Neural progenitor cell (in vitro differentiated cells): ENCODE data around the gene PSMD2. TPM values are rescaled to one million over a fixed set of nuclear protein-coding genes. Genes with fewer than 3 reads are reported as not detected.

ENCODE experiments used
- DNase-seq: peaks from one replicate; pipeline ENCODE4 v3.0.0-alpha.2; 2016; ENCODE audit warnings: low spot score
- H2AFZ ChIP-seq: fragments of 200-600 bp; sonication (generic); replicated peaks from 2 replicates; pipeline ENCODE4 v1.6.1; 2016; ENCODE audit warnings: antibody characterized with exemption
- H3F3A ChIP-seq: fragments of 200-600 bp; sonication (generic); 2 replicates; pipeline ENCODE4 v1.6.1; 2016; ENCODE audit warnings: antibody characterized with exemption, low read depth
- H3K27ac ChIP-seq: fragments of 200-600 bp; sonication (generic); 2 replicates; pipeline ENCODE4 v1.5.1; 2016; ENCODE audit warnings: mild to moderate bottlenecking
- H3K27me3 ChIP-seq: fragments of 200-600 bp; sonication (generic); 2 replicates; pipeline ENCODE4 v1.6.1; 2016; ENCODE audit warnings: mild to moderate bottlenecking, moderate library complexity
- H3K36me3 ChIP-seq: fragments of 200-600 bp; sonication (generic); 2 replicates; pipeline ENCODE4 v1.5.1; 2016
- H3K4me1 ChIP-seq: fragments of 200-600 bp; sonication (generic); 2 replicates; pipeline ENCODE4 v1.6.1; 2016; ENCODE audit warnings: mixed run types
- H3K4me2 ChIP-seq: fragments of 200-600 bp; sonication (generic); 2 replicates; pipeline ENCODE4 v1.6.1; 2016
- H3K4me3 ChIP-seq: fragments of 200-600 bp; sonication (generic); 2 replicates; pipeline ENCODE4 v1.5.1; 2016
- H3K79me2 ChIP-seq: fragments of 200-600 bp; sonication (generic); 2 replicates; pipeline ENCODE4 v1.6.1; 2016; ENCODE audit warnings: low read depth
- H3K9ac ChIP-seq: fragments of 200-600 bp; sonication (generic); 2 replicates; pipeline ENCODE4 v1.6.1; 2016
- H3K9me3 ChIP-seq: fragments of 200-600 bp; sonication (generic); 2 replicates; pipeline ENCODE4 v1.5.1; 2016; ENCODE audit warnings: low read depth
- H4K20me1 ChIP-seq: fragments of 200-600 bp; sonication (generic); 2 replicates; pipeline ENCODE4 v1.6.1; 2016; ENCODE audit warnings: low read depth
- H3K27ac Mint-ChIP-seq: 3 replicates; pipeline ENCODE4 v1.8.0; 2021; ENCODE audit warnings: mixed read lengths
- H3K27me3 Mint-ChIP-seq: 2 replicates; pipeline ENCODE4 v1.8.0; 2022; ENCODE audit warnings: low read depth, mild to moderate bottlenecking, inconsistent platforms, moderate library complexity, mixed read lengths; ENCODE audit not compliant: insufficient read depth
- H3K36me3 Mint-ChIP-seq: 3 replicates; pipeline ENCODE4 v1.8.0; 2021; ENCODE audit warnings: mixed read lengths
- H3K4me1 Mint-ChIP-seq: 3 replicates; pipeline ENCODE4 v1.8.0; 2021; ENCODE audit warnings: mixed read lengths
- H3K4me3 Mint-ChIP-seq: 3 replicates; pipeline ENCODE4 v1.8.0; 2021; ENCODE audit warnings: mild to moderate bottlenecking, moderate library complexity, mixed read lengths
- H3K9me3 Mint-ChIP-seq: 3 replicates; pipeline ENCODE4 v1.8.0; 2020; ENCODE audit warnings: mixed read lengths
- CTCF ChIP-seq: fragments of 200-600 bp; sonication (generic); IDR thresholded peaks from 2 replicates; pipeline ENCODE4 v1.5.1; 2017; ENCODE audit warnings: antibody characterized with exemption, mild to moderate bottlenecking
- EZH2 ChIP-seq: fragments of 200-600 bp; sonication (generic); IDR thresholded peaks from 2 replicates; pipeline ENCODE4 v1.6.1; 2017; ENCODE audit warnings: antibody characterized with exemption, mild to moderate bottlenecking, moderate library complexity
- EZH2phosphoT487 ChIP-seq: fragments of 200-600 bp; sonication (generic); IDR thresholded peaks from 2 replicates; pipeline ENCODE4 v1.6.1; 2017; ENCODE audit warnings: antibody characterized with exemption
- total RNA-seq: library from RNA; depleted of rRNA; stranded (reverse); fragments of >200 nt; gene quantifications from 2 replicates; pipeline ENCODE4 v1.2.3, GENCODE V29; 2015; ENCODE audit warnings: low replicate concordance

Gene PSMD2
- total RNA-seq, 1 donor from 2014 or later: 234 TPM

DNA sequence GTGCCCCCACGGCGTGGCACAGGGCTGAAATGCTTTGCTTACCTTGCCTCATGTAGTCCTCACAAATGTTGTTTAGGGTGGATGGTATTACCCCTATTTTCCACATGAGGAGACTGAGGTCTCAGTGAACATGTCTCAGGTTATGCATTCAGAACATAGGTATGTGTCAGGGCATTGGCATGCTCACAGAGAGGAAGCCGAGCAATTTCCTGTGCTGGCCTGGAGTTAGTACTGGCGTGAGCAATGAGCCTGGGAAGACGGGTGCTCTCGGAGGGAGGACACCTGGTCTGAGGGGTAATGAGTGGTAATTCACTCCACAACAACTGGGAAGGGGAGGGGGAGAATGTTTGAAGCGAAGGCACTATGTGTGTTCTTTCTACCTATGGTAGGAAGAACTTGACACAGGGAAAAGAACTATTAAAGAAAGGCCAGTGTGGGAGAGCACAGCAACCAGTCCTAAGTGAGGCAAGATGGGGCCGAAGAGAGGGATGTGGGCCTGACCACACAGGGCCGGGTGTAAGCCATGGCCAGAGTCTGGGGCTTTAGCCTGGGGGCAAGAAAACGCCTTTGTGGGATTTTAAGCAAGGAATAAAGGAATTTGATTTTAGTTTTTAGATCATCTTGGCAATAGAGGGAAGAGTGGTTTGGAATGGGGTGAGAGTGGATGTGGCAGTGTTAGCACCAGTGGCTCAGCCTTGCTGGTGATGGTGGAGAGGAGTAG, 33.5 kb downstream of the PSMD2 start:
- H3K27me3 Mint-ChIP-seq: peaks cover 2% of the 10 kb centered on the region
- H3K4me3 ChIP-seq: no peak overlapping the region
- H3K4me3 Mint-ChIP-seq: no peak overlapping the region
- no peak overlapping the region for H3K4me2 ChIP-seq
- no peak overlapping the region for H3K27ac ChIP-seq
- H3K9me3 ChIP-seq: no peaks in the 10 kb centered on the region
- peaks cover 49% of the 10 kb centered on the region for H3F3A ChIP-seq
- no peak overlapping the region for H3K27ac Mint-ChIP-seq
- no peak overlapping the region for H2AFZ ChIP-seq
- no peaks in the 10 kb centered on the region for H3K9me3 Mint-ChIP-seq
- H3K27me3 ChIP-seq: no peaks in the 10 kb centered on the region
- no peak for TF ChIP-seq EZH2phosphoT487
- peaks cover 15% of the 10 kb centered on the region for H3K4me1 Mint-ChIP-seq
- peaks cover 9% of the 10 kb centered on the region for H3K4me1 ChIP-seq
- DNase-seq: no peak
- peaks cover 53% of the 10 kb centered on the region for H4K20me1 ChIP-seq
- no peaks in the 10 kb centered on the region for H3K36me3 ChIP-seq
- H3K36me3 Mint-ChIP-seq: peaks cover 37% of the 10 kb centered on the region
- H3K9ac ChIP-seq: no peak overlapping the region
- H3K79me2 ChIP-seq: peaks cover 14% of the 10 kb centered on the region

DNA sequence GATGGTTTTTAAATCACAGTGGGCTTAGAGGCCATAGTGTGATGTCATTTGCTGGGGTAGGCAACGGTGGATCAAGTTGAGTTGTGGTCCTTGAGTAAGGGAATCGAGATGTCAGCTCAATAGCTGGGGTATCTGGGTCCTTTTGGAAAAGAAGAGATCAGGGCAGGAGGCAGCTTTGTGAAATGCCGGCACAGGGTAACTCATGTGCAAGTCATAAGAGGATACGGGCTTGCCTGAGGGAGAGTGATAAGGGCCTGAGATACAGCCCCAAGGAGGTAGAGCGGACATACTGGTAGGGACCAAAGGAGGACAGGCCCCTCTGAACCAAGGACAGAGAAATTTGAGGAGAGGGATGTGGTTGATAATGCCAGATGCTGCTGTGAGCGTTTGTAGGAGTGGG, 34.1 kb downstream of the PSMD2 start:
- Mint-ChIP-seq H3K27me3 (peaks cover 2% of the 10 kb centered on the region), H3K27ac (no peak overlapping the region), H3K4me3 (no peak overlapping the region), H3K9me3 (no peaks in the 10 kb centered on the region), H3K4me1 (peaks cover 21% of the 10 kb centered on the region), H3K36me3 (peaks cover 33% of the 10 kb centered on the region)
- Histone ChIP-seq H3K27me3 (no peaks in the 10 kb centered on the region), H4K20me1 (peaks cover 56% of the 10 kb centered on the region), H3K4me2 (no peak overlapping the region), H3F3A (peaks cover 56% of the 10 kb centered on the region), H3K9me3 (no peaks in the 10 kb centered on the region), H3K27ac (no peak overlapping the region), H3K4me1 (peaks cover 12% of the 10 kb centered on the region), H3K79me2 (peaks cover 20% of the 10 kb centered on the region), H3K4me3 (no peak overlapping the region), H2AFZ (no peak overlapping the region), H3K36me3 (no peaks in the 10 kb centered on the region), H3K9ac (no peak overlapping the region)
- DNase-seq: no peak
- no peak for TF ChIP-seq EZH2
- no peak for TF ChIP-seq CTCF
- TF ChIP-seq EZH2phosphoT487: no peak

- Histone ChIP-seq H2AFZ (no peak overlapping the region), H3K36me3 (no peaks in the 10 kb centered on the region), H4K20me1 (peaks cover 59% of the 10 kb centered on the region), H3K4me2 (no peak overlapping the region), H3K27me3 (no peaks in the 10 kb centered on the region), H3K4me3 (no peak overlapping the region), H3K9me3 (no peaks in the 10 kb centered on the region), H3K4me1 (peaks cover 16% of the 10 kb centered on the region), H3K27ac (no peak overlapping the region), H3F3A (peaks cover 59% of the 10 kb centered on the region), H3K9ac (no peak overlapping the region), H3K79me2 (peaks cover 23% of the 10 kb centered on the region)
- no peak overlapping the region for H3K27ac Mint-ChIP-seq
- no peak for DNase-seq
- H3K4me3 Mint-ChIP-seq: peak overlapping the region; percentile 60
- peaks cover 23% of the 10 kb centered on the region for H3K4me1 Mint-ChIP-seq
- H3K36me3 Mint-ChIP-seq: peaks cover 28% of the 10 kb centered on the region
- no peak for TF ChIP-seq EZH2
- TF ChIP-seq EZH2phosphoT487: no peak
- TF ChIP-seq CTCF: no peak
- peaks cover 2% of the 10 kb centered on the region for H3K27me3 Mint-ChIP-seq
- no peaks in the 10 kb centered on the region for H3K9me3 Mint-ChIP-seq
Observed at GRCh38 chr3:184333700-184334099, 34.7 kb downstream of the PSMD2 start.

DNA sequence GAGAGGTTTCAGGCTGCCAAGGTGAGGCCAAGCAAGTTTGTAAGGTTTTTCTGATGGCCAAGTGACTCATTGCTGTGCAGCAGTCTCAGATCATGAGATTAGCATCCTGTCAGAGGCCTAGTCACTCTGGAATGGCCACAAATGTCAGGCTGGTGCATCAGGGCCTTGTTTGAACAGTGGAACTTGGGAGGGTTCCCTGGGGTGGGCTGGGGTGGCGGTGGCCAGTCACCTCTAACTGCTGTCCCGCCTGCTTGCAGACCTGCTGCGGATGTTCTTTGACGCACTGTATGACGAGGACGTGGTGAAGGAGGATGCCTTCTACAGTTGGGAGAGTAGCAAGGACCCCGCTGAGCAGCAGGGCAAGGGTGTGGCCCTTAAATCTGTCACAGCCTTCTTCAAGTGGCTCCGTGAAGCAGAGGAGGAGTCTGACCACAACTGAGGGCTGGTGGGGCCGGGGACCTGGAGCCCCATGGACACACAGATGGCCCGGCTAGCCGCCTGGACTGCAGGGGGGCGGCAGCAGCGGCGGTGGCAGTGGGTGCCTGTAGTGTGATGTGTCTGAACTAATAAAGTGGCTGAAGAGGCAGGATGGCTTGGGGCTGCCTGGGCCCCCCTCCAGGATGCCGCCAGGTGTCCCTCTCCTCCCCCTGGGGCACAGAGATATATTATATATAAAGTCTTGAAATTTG, 35.6 kb downstream of the PSMD2 start:
- H3K27me3 ChIP-seq: no peaks in the 10 kb centered on the region
- Mint-ChIP-seq H3K27ac (no peak overlapping the region), H3K36me3 (peaks cover 24% of the 10 kb centered on the region), H3K27me3 (peaks cover 5% of the 10 kb centered on the region), H3K4me3 (peak overlapping the region; percentile 74), H3K4me1 (peaks cover 29% of the 10 kb centered on the region), H3K9me3 (no peaks in the 10 kb centered on the region)
- peaks cover 69% of the 10 kb centered on the region for H4K20me1 ChIP-seq
- TF ChIP-seq CTCF (no peak), EZH2 (no peak), EZH2phosphoT487 (no peak)
- H3K4me2 ChIP-seq: no peak overlapping the region
- DNase-seq: no peak
- no peak overlapping the region for H3K4me3 ChIP-seq
- H3K27ac ChIP-seq: peak overlapping the region; percentile 50
- H3K79me2 ChIP-seq: peaks cover 31% of the 10 kb centered on the region
- peaks cover 65% of the 10 kb centered on the region for H3F3A ChIP-seq
- no peaks in the 10 kb centered on the region for H3K9me3 ChIP-seq
- H3K4me1 ChIP-seq: peaks cover 21% of the 10 kb centered on the region
- H2AFZ ChIP-seq: no peak overlapping the region
- H3K36me3 ChIP-seq: no peaks in the 10 kb centered on the region
- no peak overlapping the region for H3K9ac ChIP-seq
